Muscle of leg (tissue), 9 donors: ENCODE measurements around the gene COL6A1. TPM values are rescaled to one million over a fixed set of nuclear protein-coding genes. Genes with fewer than 3 reads are reported as not detected.

ENCODE experiments used
- polyA plus RNA-seq, 8 donors: library from polyadenylated mRNA; unstranded; fragments of 120-200 nt; gene quantifications; one replicate each; pipeline versions ENCODE4 v1.2.1 to v1.2.3, GENCODE V29; 2013; ENCODE audit warnings: inconsistent platforms in 1 of 8, low replicate concordance in 1 of 8; ENCODE audit not compliant: insufficient read length in 8 of 8, insufficient read depth in 1 of 8
- total RNA-seq: library from RNA; stranded (reverse); fragments of 120-200 nt; gene quantifications from one replicate; pipeline ENCODE4 v1.2.4, GENCODE V29; 2013

Gene COL6A1
- total and polyA plus RNA-seq, 9 donors = 292 to 750 (median 533) TPM

Other genes starting within 250 kb of the COL6A1 start
- 481 TPM for gene COL6A2, start 116.3 kb downstream of the COL6A1 start, total RNA-seq
- gene COL6A2, start 116.3 kb downstream of the COL6A1 start, polyA plus RNA-seq = 1,000 to 10,000 TPM in 1 of 8 donors, 100 to 1,000 TPM in 7; 500 to 1,002 (median 705) TPM
- gene FTCD, start 173.8 kb downstream of the COL6A1 start, total RNA-seq = 0.66 TPM
- 1 to 10 TPM in 5 of 8 donors, under 1 TPM in 3; 0.47 to 3.4 (median 1.2) TPM for gene FTCD, start 173.8 kb downstream of the COL6A1 start, polyA plus RNA-seq
- gene SPATC1L, start 202.7 kb downstream of the COL6A1 start, total RNA-seq = 5.7 TPM
- 10 to 100 TPM in 5 of 8 donors, 1 to 10 TPM in 3; 6.6 to 17.2 (median 11.3) TPM for gene SPATC1L, start 202.7 kb downstream of the COL6A1 start, polyA plus RNA-seq
- gene LSS, start 247.0 kb downstream of the COL6A1 start, total RNA-seq = 27.0 TPM
- 10 to 100 TPM; 27.8 to 47.4 (median 36.1) TPM for gene LSS, start 247.0 kb downstream of the COL6A1 start, polyA plus RNA-seq